Activated CD4-positive, alpha-beta T cell treated with anti-CD3 and anti-CD28 coated beads, Interleukin-2, amount 10 ng/mL, durations not matched to agents 24 days and 14 days (primary cell): ENCODE measurements around the gene ZC3H14. TPM values are rescaled to one million over a fixed set of nuclear protein-coding genes. Genes with fewer than 3 reads are reported as not detected.
"Not testable (repeated sequence)": the region's sequence is repeated elsewhere in the genome, so short reads cannot be mapped to it uniquely, and the experiment has no call there.

Source experiments
- DNase-seq: peaks from one replicate; pipeline ENCODE4 v3.0.0; 2022
- H3K27ac Mint-ChIP-seq: one replicate; pipeline ENCODE4 v1.8.0; 2022; ENCODE audit warnings: mild to moderate bottlenecking, mixed read lengths
- H3K27me3 Mint-ChIP-seq: one replicate; pipeline ENCODE4 v1.8.0; 2022; ENCODE audit warnings: mixed read lengths
- H3K36me3 Mint-ChIP-seq: one replicate; pipeline ENCODE4 v1.8.0; 2022; ENCODE audit warnings: low read depth, mild to moderate bottlenecking, mixed read lengths
- H3K4me1 Mint-ChIP-seq: one replicate; pipeline ENCODE4 v1.8.0; 2021; ENCODE audit warnings: mixed read lengths
- H3K4me3 Mint-ChIP-seq: one replicate; pipeline ENCODE4 v1.8.0; 2022; ENCODE audit warnings: mild to moderate bottlenecking, moderate library complexity, mixed read lengths
- H3K9me3 Mint-ChIP-seq: one replicate; pipeline ENCODE4 v1.8.0; 2021; ENCODE audit warnings: mixed read lengths
- intact Hi-C: fragments of 100-400 bp; cut with micrococcal nuclease; formaldehyde crosslinking; loops from one replicate; pipeline ENCODE4 v1.15.1; 2023
- total RNA-seq: library from RNA; stranded (reverse); gene quantifications from 2 replicates; pipeline ENCODE4 v1.2.3, GENCODE V29; 2022

Gene ZC3H14, protein sequence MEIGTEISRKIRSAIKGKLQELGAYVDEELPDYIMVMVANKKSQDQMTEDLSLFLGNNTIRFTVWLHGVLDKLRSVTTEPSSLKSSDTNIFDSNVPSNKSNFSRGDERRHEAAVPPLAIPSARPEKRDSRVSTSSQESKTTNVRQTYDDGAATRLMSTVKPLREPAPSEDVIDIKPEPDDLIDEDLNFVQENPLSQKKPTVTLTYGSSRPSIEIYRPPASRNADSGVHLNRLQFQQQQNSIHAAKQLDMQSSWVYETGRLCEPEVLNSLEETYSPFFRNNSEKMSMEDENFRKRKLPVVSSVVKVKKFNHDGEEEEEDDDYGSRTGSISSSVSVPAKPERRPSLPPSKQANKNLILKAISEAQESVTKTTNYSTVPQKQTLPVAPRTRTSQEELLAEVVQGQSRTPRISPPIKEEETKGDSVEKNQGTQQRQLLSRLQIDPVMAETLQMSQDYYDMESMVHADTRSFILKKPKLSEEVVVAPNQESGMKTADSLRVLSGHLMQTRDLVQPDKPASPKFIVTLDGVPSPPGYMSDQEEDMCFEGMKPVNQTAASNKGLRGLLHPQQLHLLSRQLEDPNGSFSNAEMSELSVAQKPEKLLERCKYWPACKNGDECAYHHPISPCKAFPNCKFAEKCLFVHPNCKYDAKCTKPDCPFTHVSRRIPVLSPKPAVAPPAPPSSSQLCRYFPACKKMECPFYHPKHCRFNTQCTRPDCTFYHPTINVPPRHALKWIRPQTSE
- 59.2 and 64.7 TPM in 2 replicates for total RNA-seq

DNA sequence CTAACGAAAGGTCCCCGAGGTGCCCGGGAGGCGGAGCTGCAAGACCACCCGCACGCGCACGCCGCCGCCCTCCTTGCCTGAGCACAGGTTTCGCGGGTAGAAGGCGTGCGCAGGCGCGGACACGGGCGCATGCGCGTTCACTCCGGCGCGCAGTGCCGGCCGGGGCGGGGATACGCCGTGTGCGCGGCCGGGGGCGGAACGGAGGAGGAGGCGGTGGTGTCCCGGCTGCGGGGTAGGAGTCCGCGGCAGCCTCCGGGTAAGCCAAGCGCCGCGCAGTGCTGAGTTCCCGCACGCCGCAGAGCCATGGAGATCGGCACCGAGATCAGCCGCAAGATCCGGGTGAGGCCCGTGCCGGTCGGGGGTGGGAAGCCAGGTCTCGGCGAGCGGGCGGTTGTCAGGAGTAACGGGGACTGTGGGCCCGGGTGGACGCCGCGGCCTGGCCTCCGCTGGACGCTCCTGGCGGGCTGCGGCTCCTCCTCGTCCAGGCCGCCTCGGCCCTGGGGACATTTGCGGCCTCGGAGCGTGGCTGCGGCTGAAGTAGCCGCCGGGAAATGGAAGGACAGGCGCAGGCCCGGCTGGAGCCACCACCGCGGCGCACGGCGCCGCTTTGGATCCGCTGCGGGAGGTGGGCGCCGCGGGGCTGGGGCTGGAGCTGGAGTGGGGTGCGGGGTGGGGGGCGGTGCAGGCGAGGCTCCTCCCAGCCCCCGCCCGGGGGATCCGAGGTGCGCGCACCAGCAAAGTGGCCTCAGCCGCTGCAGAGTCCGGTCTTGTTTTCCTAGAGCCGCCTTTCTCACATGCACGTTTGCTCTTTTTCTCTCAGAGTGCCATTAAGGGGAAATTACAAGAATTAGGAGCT lies at the start of gene ZC3H14:
ZC3H14 (plus strand) TSS at position 207 of the 856 bp plus-strand sequence; CDS start at position 304, 97 bp downstream.
- Mint-ChIP-seq H3K27me3 (peaks cover 27% of the 10 kb centered on the region), H3K36me3 (peaks cover 32% of the 10 kb centered on the region), H3K27ac (peak within 1 kb of the TSS; percentile 95), H3K4me1 (peaks cover 23% of the 10 kb centered on the region), H3K9me3 (peaks cover 9% of the 10 kb centered on the region), H3K4me3 (peak within 1 kb of the TSS; percentile 94)
- peak; percentile 97 for DNase-seq
- intact Hi-C loops = loop anchor here (2.0 to 10.0 kb wide), 6 partner anchors 36 to 618 kb away; partner anchors contain the start of genes EML5, GPR65 and TTC8

DNA sequence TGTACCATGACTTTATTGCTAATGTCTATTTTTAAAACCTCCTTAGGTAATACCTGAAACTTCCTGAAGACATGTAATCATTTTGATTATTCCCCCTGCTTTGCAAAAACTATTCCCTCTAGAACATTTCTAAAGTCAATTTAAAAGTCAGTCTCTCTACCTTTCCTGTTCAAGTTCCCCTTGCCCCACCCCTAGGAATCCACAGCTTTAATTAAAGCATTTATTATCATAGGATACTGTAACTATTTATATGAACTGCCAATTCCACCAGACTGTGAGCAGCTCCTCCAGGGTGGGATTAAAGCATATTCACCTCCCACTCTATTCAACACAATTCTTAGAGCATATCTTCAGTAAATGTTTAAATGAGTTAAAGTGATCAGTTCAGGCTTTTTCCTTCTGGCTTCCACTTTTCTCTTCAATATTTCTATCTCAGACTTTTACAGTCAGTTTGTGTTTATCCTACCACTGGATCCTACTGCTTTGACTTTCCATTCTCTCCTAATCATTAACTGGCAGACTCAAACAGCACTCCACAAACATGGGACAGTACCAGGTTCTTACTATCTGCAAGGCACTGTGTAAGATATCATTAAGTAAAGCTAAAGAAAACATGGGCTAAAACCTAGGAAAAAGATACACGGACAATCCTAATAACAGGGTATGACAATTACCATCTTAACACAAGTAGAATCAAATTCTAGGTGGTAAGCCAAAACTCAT lies 47.2 kb upstream of the ZC3H14 start:
- H3K4me1 Mint-ChIP-seq = no peaks in the 10 kb centered on the region
- intact Hi-C loops = no loop called here
- DNase-seq = no peak
- no peak overlapping the region for H3K27ac Mint-ChIP-seq
- peaks cover 24% of the 10 kb centered on the region for H3K27me3 Mint-ChIP-seq
- no peaks in the 10 kb centered on the region for H3K36me3 Mint-ChIP-seq
- no peaks in the 10 kb centered on the region for H3K9me3 Mint-ChIP-seq
- no peak overlapping the region for H3K4me3 Mint-ChIP-seq

DNA sequence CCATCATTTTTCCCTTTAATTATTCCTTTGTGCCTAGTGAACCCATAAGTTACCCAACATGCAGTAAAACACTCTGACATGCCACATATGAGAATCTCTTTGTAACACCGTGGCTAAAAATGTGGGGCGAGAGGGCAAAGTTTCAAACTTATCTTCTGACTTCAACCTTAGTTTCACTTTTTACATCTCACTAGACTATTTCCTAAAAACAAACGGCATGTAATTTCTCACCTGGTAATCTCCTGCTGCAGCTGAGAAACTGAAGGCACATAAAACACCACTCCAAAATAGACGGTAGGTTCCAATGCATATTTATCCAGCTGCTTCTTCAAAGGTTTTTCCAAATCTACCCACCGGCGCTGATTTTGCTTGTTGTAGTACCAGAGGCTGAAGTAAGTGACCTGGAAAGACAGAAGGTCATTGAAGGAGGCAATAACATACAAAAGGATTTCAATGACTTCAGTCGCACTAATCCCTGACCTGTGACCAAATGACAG lies 45.9 kb upstream of the ZC3H14 start:
- Mint-ChIP-seq H3K27me3 (peaks cover 24% of the 10 kb centered on the region), H3K36me3 (no peaks in the 10 kb centered on the region), H3K27ac (no peak overlapping the region), H3K9me3 (no peaks in the 10 kb centered on the region), H3K4me1 (no peaks in the 10 kb centered on the region), H3K4me3 (no peak overlapping the region)
- no peak for DNase-seq
- intact Hi-C loops = no loop called here

DNA sequence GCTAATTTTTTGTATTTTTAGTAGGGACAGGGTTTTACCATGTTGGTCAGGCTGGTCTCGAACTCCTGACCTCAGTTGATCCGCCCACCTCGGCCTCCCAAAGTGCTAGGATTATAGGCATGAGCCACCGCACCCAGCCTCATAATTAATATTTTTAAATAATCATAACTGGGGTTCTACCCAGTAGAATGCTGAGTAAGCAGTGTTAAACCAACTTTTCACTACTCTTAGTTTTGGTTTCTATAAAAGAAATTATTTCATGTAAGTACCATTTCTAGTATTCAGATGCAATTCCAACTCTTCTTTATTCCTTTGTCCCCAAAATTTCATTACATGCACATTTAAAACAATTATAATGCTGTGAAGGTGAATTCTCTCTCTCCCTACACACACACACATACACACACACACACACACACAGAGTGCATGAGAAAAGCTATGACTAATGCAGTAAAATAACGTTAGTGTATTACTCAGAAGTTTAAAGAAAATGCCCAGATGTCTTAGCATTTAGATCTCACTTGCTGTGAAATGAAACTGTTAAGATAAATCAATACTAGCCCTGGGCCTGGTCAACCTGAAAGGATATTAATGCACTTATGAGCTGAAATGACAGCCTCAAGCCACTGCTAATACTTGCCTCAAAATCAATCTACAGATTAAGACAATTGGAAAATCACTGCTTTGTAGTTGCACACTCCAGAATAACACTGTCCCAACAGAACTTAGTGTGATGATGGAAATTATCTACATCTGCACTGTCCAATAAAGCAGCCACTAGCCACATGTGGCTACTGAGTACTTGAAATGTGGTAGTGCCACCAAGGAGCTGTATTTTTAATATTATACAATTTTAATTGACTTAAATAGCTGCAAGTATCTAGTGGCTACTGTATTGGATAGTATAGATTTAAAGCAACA lies 44.0 kb upstream of the ZC3H14 start:
- Mint-ChIP-seq H3K9me3 (no peaks in the 10 kb centered on the region), H3K36me3 (no peaks in the 10 kb centered on the region), H3K27me3 (peaks cover 27% of the 10 kb centered on the region), H3K4me1 (no peaks in the 10 kb centered on the region), H3K27ac (no peak overlapping the region), H3K4me3 (no peak overlapping the region)
- no peak for DNase-seq
- intact Hi-C loops = no loop called here

DNA sequence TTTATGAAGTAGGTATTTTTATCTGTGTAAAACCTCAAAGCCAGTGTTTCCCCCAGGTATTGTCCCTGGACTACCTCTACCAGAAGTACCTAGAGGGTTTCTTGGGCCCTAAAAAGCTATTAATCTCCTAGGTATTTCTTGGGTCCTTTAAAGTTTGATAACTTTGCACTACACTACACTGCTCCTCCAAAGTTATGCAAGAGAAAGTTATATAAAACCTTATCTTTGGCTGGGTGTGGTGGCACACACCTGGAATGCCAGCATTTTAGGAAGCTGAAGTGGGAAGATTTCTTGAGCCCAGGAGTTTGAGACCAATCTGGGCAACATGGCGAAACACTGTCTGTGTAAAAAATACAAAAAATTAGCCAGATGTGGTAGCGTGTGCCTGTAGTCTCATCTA lies 42.9 kb upstream of the ZC3H14 start:
- Mint-ChIP-seq H3K27ac (no peak overlapping the region), H3K36me3 (no peaks in the 10 kb centered on the region), H3K9me3 (no peaks in the 10 kb centered on the region), H3K4me3 (no peak overlapping the region), H3K4me1 (no peaks in the 10 kb centered on the region), H3K27me3 (peaks cover 24% of the 10 kb centered on the region)
- no peak for DNase-seq
- intact Hi-C loops = no loop called here

DNA sequence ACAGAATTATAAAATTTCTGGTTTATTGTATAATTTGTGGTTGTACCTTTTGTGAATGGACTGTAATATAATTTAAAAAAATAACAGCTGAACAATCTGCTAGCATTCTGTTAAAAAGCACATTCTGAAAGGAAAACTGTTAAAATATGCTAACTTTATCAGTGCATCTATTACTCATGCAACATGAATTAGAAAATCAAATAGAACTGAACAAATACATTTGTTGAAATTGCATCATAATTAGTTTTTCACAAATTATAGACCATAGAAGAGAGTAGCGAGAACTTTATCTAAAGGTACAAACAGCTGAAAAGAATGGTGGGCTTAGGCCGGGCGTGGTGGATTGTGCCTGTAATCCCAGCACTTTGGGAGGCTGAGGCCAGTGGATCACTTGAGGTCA lies 41.0 kb upstream of the ZC3H14 start:
- H3K4me3 Mint-ChIP-seq = no peak overlapping the region
- H3K27ac Mint-ChIP-seq = no peak overlapping the region
- peaks cover 15% of the 10 kb centered on the region for H3K27me3 Mint-ChIP-seq
- no peaks in the 10 kb centered on the region for H3K4me1 Mint-ChIP-seq
- intact Hi-C loops = no loop called here
- no peaks in the 10 kb centered on the region for H3K36me3 Mint-ChIP-seq
- no peak for DNase-seq
- no peaks in the 10 kb centered on the region for H3K9me3 Mint-ChIP-seq

DNA sequence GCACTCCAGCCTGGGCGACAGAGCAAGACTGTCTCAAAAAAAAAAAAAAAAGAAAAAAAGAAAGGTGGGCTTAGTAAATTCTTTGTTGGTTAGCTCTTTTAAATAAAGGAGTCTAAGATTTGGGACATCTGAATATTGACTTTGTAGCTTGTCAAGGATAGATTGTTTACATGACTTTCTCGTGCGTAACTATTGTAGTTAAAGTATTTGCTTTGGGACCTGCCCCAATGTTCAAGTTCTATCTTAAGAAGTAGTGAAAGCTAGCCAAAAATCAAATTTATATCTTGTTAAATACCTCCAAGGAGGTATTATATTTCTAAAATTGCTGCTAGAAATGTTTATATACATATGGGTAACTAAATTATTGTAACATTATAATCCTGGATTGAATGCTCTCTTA lies 40.4 kb upstream of the ZC3H14 start:
- Mint-ChIP-seq H3K4me3 (no peak overlapping the region), H3K36me3 (no peaks in the 10 kb centered on the region), H3K4me1 (no peaks in the 10 kb centered on the region), H3K9me3 (no peaks in the 10 kb centered on the region), H3K27ac (no peak overlapping the region), H3K27me3 (peaks cover 16% of the 10 kb centered on the region)
- no peak for DNase-seq
- intact Hi-C loops = no loop called here

DNA sequence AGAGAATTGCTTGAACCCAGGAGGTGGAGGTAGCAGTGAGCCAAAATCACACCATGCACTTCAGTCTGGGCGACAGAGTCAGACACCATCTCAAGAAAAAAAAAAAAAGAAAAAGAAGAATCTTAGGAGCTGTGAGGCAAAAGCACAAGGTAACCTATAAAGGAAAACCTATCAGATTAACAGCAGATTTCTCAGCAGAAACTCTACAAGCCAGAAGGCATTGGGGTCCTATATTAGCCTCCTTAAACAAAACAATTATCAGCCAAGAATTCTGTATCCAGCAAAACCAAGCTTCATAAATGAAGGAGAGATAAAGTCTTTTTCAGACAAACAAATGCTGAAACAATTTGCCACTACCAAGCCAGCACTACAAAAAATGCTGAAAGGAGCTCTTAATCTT lies 32.9 kb upstream of the ZC3H14 start:
- intact Hi-C loops, H3K36me3 Mint-ChIP-seq, H3K4me3 Mint-ChIP-seq, H3K4me1 Mint-ChIP-seq, H3K9me3 Mint-ChIP-seq, DNase-seq, H3K27ac Mint-ChIP-seq: not testable (repeated sequence)
- peaks cover 32% of the 10 kb centered on the region for H3K27me3 Mint-ChIP-seq

DNA sequence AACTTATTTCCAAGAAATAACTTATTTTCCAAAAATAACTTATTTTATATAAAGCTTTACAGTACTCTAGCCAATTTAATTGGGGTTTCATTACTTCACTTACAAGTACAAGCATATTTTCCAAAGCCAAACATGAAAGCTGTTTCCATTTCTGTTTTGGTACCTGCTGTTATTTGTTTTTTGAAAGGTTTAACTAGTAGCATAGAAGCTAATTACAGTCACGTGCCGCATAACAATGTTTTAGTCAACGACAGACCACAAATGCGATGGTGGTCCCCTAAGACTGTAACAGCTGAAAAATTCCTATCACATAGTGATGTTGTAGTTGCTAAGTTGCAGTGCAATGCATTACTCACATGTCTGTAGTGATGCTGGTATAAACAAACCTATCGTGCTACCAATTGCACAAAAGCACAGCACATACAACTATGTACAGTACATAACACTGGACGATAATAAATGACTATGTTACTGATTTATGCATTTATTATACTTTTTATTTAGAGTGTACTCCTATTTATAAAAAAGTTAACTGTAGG lies 29.7 kb upstream of the ZC3H14 start:
- H3K27me3 Mint-ChIP-seq = peaks cover 23% of the 10 kb centered on the region
- DNase-seq = no peak
- intact Hi-C loops = no loop called here
- H3K4me3 Mint-ChIP-seq = no peak overlapping the region
- H3K27ac Mint-ChIP-seq = no peak overlapping the region
- no peaks in the 10 kb centered on the region for H3K36me3 Mint-ChIP-seq
- no peaks in the 10 kb centered on the region for H3K9me3 Mint-ChIP-seq
- no peaks in the 10 kb centered on the region for H3K4me1 Mint-ChIP-seq

DNA sequence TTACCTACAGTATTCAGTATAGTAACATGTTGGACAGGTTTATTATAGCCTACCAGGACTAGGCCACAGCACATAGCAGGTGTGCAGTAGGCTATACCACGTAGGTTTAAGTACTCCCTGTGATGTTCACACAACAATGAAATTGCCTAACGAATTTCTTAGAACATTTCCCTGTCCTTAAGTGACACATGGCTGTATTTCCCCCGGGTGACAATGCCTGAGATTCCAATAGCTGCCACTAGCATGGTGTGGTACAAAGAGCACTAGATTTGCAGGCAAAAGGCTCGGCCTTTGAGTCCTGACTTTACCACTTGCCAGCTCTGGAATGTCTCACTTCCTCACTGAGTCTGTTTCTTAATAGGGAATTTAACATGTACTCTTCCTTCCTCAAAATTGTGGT lies 27.7 kb upstream of the ZC3H14 start:
- Mint-ChIP-seq H3K36me3 (no peaks in the 10 kb centered on the region), H3K9me3 (no peaks in the 10 kb centered on the region), H3K4me3 (no peak overlapping the region), H3K4me1 (no peaks in the 10 kb centered on the region), H3K27ac (no peak overlapping the region), H3K27me3 (peaks cover 17% of the 10 kb centered on the region)
- intact Hi-C loops = no loop called here
- DNase-seq = no peak

DNA sequence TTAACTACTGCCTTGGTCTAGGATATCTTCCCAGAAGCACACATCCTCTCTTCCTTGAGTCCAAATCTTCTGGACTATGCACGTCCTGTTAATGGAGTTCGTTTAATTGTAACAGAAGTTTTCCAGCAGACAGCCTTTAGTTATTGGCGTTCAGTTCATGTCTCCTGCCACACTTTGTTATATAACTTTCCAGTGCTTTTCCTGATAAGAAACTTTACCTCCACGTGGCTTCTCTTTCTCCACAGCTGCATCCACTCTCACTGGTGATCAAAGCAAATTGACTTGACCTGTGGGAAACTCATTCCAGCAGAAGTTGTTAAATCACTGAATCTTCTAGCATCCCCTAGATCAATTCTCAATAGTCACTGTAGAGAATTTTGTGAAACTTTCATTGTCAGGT lies 27.0 kb upstream of the ZC3H14 start:
- no peaks in the 10 kb centered on the region for H3K9me3 Mint-ChIP-seq
- no peak for DNase-seq
- no peak overlapping the region for H3K27ac Mint-ChIP-seq
- intact Hi-C loops = no loop called here
- H3K4me3 Mint-ChIP-seq = no peak overlapping the region
- H3K27me3 Mint-ChIP-seq = peaks cover 11% of the 10 kb centered on the region
- H3K4me1 Mint-ChIP-seq = no peaks in the 10 kb centered on the region
- no peaks in the 10 kb centered on the region for H3K36me3 Mint-ChIP-seq

DNA sequence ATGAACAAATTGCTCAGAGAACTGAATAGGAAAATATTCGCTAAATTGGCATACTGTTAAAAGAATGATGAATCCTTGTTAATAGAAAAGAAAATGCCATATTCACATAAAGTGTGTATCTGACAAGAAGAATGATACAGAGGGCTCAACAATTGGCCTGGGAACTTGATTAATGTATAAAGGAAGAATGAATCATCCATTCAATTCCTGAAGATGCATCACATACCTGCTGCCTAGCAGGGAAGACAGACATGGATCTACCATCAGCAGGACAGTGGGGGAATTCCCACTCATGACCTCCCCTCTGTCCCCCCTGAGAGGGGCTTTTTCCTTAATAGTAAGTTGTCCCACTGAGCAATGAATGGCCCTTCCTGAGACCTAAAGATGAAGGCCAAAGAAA lies 21.5 kb upstream of the ZC3H14 start:
- no peak for DNase-seq
- Mint-ChIP-seq H3K36me3 (no peaks in the 10 kb centered on the region), H3K4me1 (no peaks in the 10 kb centered on the region), H3K4me3 (no peak overlapping the region), H3K9me3 (no peaks in the 10 kb centered on the region), H3K27me3 (peaks cover 9% of the 10 kb centered on the region), H3K27ac (no peak overlapping the region)
- intact Hi-C loops = no loop called here
